Neural cell (in vitro differentiated cells): ENCODE measurements around the gene SGTA. TPM values are rescaled to one million over a fixed set of nuclear protein-coding genes. Genes with fewer than 3 reads are reported as not detected.

Experiments used
- H2AFZ ChIP-seq: fragments of 200-600, 300-800 bp; sonication (generic), shearing (Covaris generic); 2 replicates; pipeline ENCODE4 v1.6.0; 2014; ENCODE audit warnings: low read depth, mild to moderate bottlenecking, antibody characterized with exemption, low read length, moderate library complexity
- H3F3A ChIP-seq: fragments of 200-600 bp; shearing (Covaris generic); 2 replicates; pipeline ENCODE4 v1.6.1; 2016; ENCODE audit warnings: mild to moderate bottlenecking, moderate library complexity, mixed read lengths, antibody characterized with exemption, low read length; ENCODE audit not compliant: insufficient read depth, poor library complexity, severe bottlenecking
- H3K27ac ChIP-seq: fragments of 200-600, 300-800 bp; sonication (generic), shearing (Covaris generic); 2 replicates; pipeline ENCODE4 v1.5.1; 2014; ENCODE audit warnings: mild to moderate bottlenecking, low read length, moderate library complexity
- H3K27me3 ChIP-seq: fragments of 300-800, 200-600 bp; sonication (generic), shearing (Covaris generic); 2 replicates; pipeline ENCODE4 v1.6.0; 2014; ENCODE audit warnings: mild to moderate bottlenecking, low read depth, low read length, moderate library complexity; ENCODE audit not compliant: insufficient read depth
- H3K36me3 ChIP-seq: fragments of 300-800, 200-600 bp; sonication (generic), shearing (Covaris generic); 2 replicates; pipeline ENCODE4 v1.5.1; 2014; ENCODE audit warnings: mild to moderate bottlenecking, antibody characterized with exemption, low read length, moderate library complexity; ENCODE audit not compliant: insufficient read depth
- H3K4me2 ChIP-seq: fragments of 300-800, 200-600 bp; sonication (generic), shearing (Covaris generic); 2 replicates; pipeline ENCODE4 v1.6.0; 2014; ENCODE audit warnings: mild to moderate bottlenecking, low read length
- H3K4me3 ChIP-seq: fragments of 300-800, 200-600 bp; sonication (generic), shearing (Covaris generic); 2 replicates; pipeline ENCODE4 v1.5.1; 2014; ENCODE audit warnings: mild to moderate bottlenecking, low read length, moderate library complexity
- H3K79me2 ChIP-seq: fragments of 200-600 bp; shearing (Covaris generic); replicated peaks from 2 replicates; pipeline ENCODE4 v1.6.0; 2014; ENCODE audit warnings: mild to moderate bottlenecking, low read length, moderate library complexity; ENCODE audit not compliant: insufficient read depth
- H3K9ac ChIP-seq: fragments of 300-800, 200-600 bp; sonication (generic), shearing (Covaris generic); 2 replicates; pipeline ENCODE4 v1.6.1; 2016; ENCODE audit warnings: mild to moderate bottlenecking, low read length, mixed read lengths
- H3K9me2 ChIP-seq: fragments of 200-600 bp; shearing (Covaris generic); 2 replicates; pipeline ENCODE4 v1.6.1; 2016; ENCODE audit warnings: mild to moderate bottlenecking, low read length, mixed read lengths; ENCODE audit not compliant: insufficient read depth
- H3K9me3 ChIP-seq: fragments of 200-600, 300-800 bp; sonication (generic), shearing (Covaris generic); 2 replicates; pipeline ENCODE4 v1.6.1; 2016; ENCODE audit warnings: mild to moderate bottlenecking, mixed run types, low read length, moderate library complexity, mixed read lengths
- H4K20me1 ChIP-seq: fragments of 200-600 bp; shearing (Covaris generic); 2 replicates; pipeline ENCODE4 v1.6.1; 2016; ENCODE audit warnings: mild to moderate bottlenecking, mixed run types; ENCODE audit not compliant: insufficient read depth
- CTCF ChIP-seq: fragments of 450-650 bp; IDR thresholded peaks from 2 replicates; pipeline ENCODE4 v1.5.1; 2014; ENCODE audit warnings: antibody characterized with exemption, mild to moderate bottlenecking, moderate library complexity; ENCODE audit not compliant: poor library complexity, severe bottlenecking
- EP300 ChIP-seq: fragments of 450-650 bp; conservative IDR thresholded peaks from 2 replicates; pipeline ENCODE4 v1.6.1; 2014; ENCODE audit warnings: antibody characterized with exemption, mild to moderate bottlenecking, moderate library complexity; ENCODE audit not compliant: poor library complexity, severe bottlenecking
- EZH2 ChIP-seq: fragments of 200-600, 300-800 bp; shearing (Covaris generic), sonication (generic); IDR thresholded peaks from 2 replicates; pipeline ENCODE4 v1.6.1; 2014; ENCODE audit warnings: antibody characterized with exemption, low read length, borderline replicate concordance, mild to moderate bottlenecking; ENCODE audit not compliant: insufficient read depth, poor library complexity, severe bottlenecking
- MXI1 ChIP-seq: fragments of 450-650 bp; conservative IDR thresholded peaks from 2 replicates; pipeline ENCODE4 v1.6.1; 2014; ENCODE audit warnings: antibody characterized with exemption, mild to moderate bottlenecking; ENCODE audit not compliant: poor library complexity, severe bottlenecking
- POLR2AphosphoS5 ChIP-seq: IDR thresholded peaks from 2 replicates; pipeline ENCODE4 v1.6.1; 2012
- RAD21 ChIP-seq: fragments of 450-650 bp; conservative IDR thresholded peaks from 2 replicates; pipeline ENCODE4 v1.6.1; 2014; ENCODE audit warnings: antibody characterized with exemption, mild to moderate bottlenecking, moderate library complexity
- REST ChIP-seq: IDR thresholded peaks from 2 replicates; pipeline ENCODE4 v1.6.1; 2012; ENCODE audit warnings: borderline replicate concordance
- SMC3 ChIP-seq: fragments of 450-650 bp; conservative IDR thresholded peaks from 2 replicates; pipeline ENCODE4 v1.6.1; 2014; ENCODE audit warnings: antibody characterized with exemption, mild to moderate bottlenecking, moderate library complexity; ENCODE audit not compliant: poor library complexity
- TAF1 ChIP-seq: IDR thresholded peaks from 2 replicates; pipeline ENCODE4 v1.6.1; 2012; ENCODE audit warnings: low read depth
- polyA plus RNA-seq: library from polyadenylated mRNA; depleted of rRNA; stranded (reverse); fragments of >200 nt; gene quantifications from 2 replicates; pipeline ENCODE4 v1.2.3, GENCODE V29; 2014

SGTA gene
- polyA plus RNA-seq, 1 donor from 2014 or later: 80.6 TPM

GRCh38 chr19:2735374-2735773 is 47.7 kb downstream of the SGTA start:
- TF ChIP-seq SMC3: no peak
- TF ChIP-seq EZH2: no peak
- no peak for TF ChIP-seq POLR2AphosphoS5
- no peak for TF ChIP-seq MXI1
- TF ChIP-seq RAD21: no peak
- no peak for TF ChIP-seq CTCF
- TF ChIP-seq TAF1: no peak
- TF ChIP-seq EP300: no peak
- TF ChIP-seq REST: no peak
- no peak overlapping the region for H2AFZ ChIP-seq
- H3K9me3 ChIP-seq: no peaks in the 10 kb centered on the region
- no peaks in the 10 kb centered on the region for H3K27me3 ChIP-seq
- H3F3A ChIP-seq: no peaks in the 10 kb centered on the region
- H3K36me3 ChIP-seq: no peaks in the 10 kb centered on the region
- peaks cover 7% of the 10 kb centered on the region for H3K79me2 ChIP-seq
- H3K4me3 ChIP-seq: no peak overlapping the region
- no peak overlapping the region for H3K9ac ChIP-seq
- H3K9me2 ChIP-seq: no peaks in the 10 kb centered on the region
- no peaks in the 10 kb centered on the region for H4K20me1 ChIP-seq
- no peak overlapping the region for H3K4me2 ChIP-seq
- no peak overlapping the region for H3K27ac ChIP-seq

GRCh38 chr19:2734589-2735288 is 48.3 kb downstream of the SGTA start:
- no peaks in the 10 kb centered on the region for H3K9me2 ChIP-seq
- no peaks in the 10 kb centered on the region for H3K36me3 ChIP-seq
- H3K9me3 ChIP-seq: no peaks in the 10 kb centered on the region
- H4K20me1 ChIP-seq: no peaks in the 10 kb centered on the region
- no peaks in the 10 kb centered on the region for H3K27me3 ChIP-seq
- TF ChIP-seq EP300 (no peak), CTCF (no peak), REST (no peak), EZH2 (no peak), MXI1 (no peak), SMC3 (no peak), RAD21 (no peak), POLR2AphosphoS5 (no peak), TAF1 (no peak)
- H3F3A ChIP-seq: no peaks in the 10 kb centered on the region
- H3K4me3 ChIP-seq: no peak overlapping the region
- no peak overlapping the region for H3K27ac ChIP-seq
- H3K4me2 ChIP-seq: no peak overlapping the region
- no peak overlapping the region for H3K9ac ChIP-seq
- H3K79me2 ChIP-seq: peaks cover 7% of the 10 kb centered on the region
- no peak overlapping the region for H2AFZ ChIP-seq
